Effector CD8-positive, alpha-beta T cell (primary cell): ENCODE results near the gene COP1.

Experiments
- DNase-seq: peaks from one replicate; lab custom pipeline; 2025; lab: John Stamatoyannopoulos, UW

Gene COP1

GRCh38 chr1:175895966-175896365, 311.1 kb downstream of the COP1 start:
- DNase-seq, result no peak
